GM19023 (cell line): Measurements from ENCODE around the gene HELZ.
"Not testable (repeated sequence)": the region's sequence is repeated elsewhere in the genome, so short reads cannot be mapped to it uniquely, and the experiment has no call there.

Experiments
- ATAC-seq: cut with Tn5 transposase; IDR thresholded peaks from one replicate; pipeline ENCODE4 v1.9.1; 2021; ENCODE audit warnings: mild to moderate bottlenecking, moderate library complexity; ENCODE audit not compliant: unreplicated experiment

Gene HELZ

DNA sequence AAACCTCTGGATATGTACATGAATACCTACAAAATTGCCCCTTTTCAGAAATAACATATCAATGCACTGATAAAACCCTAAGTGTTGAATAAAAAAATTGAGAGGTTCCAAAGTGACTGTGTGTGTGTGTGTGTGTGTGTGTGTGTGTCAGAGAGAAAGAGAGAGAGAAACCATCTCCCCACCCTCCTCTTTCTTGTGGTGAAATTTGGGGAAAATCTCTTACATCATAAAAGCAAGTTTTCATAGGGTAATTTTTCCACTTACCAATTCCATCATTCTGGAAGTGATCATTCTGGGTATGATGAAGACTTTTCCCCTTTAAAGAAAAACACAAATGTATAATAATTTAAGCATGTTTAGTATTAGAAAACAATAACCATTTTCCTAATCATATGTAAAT, 121.3 kb downstream of the HELZ start:
- ATAC-seq, result no peak

DNA sequence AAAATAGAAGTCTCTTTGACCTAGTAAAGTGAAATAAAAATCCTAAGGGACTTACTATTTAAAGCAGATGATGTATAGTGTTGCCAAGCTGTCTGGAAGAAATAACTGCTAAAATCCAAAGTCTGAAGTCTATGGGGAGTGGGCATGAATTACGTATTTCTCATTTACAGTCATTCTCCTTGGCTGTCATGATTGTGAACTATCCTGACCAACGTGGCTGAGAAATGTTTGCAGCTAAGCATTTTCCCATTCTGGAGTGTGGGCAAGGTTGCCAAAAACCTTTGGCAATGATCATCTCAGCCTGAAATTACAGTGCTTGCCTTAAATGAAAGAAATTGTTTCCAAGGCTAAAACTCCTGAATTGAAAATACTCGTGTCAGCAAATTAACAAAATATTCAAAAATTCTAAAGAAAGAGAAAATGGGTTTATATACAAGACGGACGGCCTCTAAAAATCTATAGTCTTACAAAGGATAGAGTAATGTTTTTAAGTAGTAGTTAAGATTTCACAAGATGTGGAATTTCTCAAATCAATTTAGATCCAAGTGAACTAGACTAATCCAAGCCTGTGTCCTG, 123.6 kb downstream of the HELZ start:
- no peak for ATAC-seq

DNA sequence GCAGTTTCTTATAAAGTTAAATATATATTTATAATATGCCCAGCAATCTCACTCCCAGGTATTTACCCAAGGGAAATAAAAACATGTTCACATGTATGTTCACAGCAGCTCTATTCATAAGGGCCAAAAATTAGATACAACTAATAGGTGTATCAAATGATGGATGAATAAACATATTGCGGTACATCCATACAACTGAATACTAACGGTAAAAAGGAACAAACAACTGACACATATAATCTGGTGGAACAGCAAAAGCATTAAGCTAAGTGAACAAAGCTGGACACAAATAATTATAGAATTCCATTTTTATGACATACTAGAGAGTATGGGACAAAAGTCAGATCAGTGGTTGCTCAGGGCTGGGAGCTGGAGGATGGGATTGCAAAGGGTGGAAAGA, 125.9 kb downstream of the HELZ start:
- no peak for ATAC-seq

DNA sequence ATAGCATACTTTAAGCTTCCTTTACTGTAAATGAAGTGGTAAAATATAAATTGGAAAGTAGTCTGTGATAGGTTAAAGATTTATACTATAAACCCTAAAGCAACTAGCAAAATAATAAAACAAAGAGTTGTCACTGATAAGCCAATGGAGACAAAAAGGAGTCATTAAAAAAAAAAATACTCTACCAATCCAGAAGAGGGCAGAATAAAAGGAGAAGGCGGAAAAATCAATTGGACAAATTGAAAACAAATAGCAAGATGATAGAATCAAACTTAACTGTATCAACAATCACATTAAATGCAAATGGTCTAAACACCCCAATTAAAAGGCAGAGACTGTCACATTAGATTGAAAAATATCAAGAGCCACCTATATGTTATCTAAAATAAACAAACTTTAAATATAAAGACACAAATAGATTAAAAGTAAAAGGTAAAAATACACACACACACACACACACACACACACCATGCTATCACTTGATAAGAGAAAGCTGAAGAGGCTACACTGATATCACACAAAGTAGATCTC, 128.9 kb downstream of the HELZ start:
- no peak for ATAC-seq

DNA sequence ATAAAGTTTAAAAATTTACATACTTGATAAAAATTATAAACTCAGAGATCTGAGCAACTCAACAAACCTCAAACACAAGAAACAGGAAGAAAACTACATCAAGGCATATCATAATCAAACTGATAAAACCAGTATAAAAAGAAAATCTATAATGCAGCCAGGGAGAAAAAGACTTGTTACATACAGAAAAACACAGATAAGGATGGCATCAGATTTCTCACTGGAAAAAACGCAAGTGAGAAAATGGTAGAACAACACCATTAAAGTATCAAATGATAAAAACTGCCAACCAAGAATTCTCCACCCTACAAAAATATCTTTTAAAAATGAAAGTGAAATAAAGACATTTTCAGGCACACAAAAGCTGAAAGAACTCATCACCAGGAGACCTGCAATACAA, 129.6 kb downstream of the HELZ start:
- ATAC-seq, result no peak

DNA sequence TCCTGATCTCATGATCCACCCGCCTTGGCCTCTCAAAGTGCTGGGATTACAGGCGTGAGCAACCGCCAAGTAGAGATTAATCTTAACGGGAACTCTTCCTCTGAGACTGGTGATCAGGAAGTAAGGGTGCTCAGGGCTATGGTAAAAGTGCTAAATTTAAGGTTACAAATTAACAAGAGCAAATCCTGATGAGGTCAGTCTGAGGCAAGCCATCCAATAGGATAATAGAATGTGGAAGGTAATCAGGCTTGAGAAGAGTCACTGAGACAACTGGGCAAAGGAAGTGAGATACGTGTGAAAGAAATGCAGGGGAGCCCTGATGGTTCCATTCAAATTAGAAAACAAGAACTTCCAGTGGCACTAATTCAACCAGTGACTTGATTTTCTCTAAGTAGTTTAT, 131.5 kb downstream of the HELZ start:
- ATAC-seq, result no peak

DNA sequence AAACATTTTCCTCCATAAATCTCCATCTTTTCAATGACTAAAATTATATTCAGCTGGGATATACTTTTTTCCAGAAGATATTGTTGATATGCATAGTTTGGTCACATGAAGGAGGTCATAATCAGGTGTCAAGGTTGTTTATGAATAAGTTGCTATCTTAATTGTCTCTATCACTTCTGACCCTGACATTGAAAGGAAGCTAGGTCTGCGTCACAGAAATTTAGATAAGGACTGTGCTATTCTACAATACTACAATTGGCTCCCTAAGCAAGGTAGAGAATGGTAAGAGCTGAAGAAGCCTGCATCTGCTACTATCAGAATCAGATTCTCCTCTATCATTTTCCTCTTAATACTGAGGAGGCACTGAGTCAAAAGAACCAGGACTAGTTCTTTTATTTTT, 133.2 kb downstream of the HELZ start:
- ATAC-seq, result no peak

DNA sequence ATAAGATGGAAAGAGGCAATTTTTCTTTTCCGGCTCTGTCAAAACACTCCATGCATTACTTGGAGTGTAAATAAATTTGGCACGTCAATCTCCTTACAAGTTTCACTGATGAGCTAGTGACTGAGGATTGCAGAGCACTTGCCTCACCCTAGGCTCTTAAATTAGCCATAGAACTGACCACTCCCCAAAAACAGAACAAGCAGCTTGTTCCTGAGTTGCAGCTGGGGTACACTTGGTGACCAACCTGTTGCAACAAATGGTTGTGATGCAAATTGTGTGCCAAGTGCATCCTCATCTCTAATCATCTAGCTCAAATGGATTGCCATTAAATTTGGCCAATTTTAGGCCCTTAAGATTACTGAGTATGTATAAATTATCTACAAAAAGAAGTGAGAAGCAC, 133.7 kb downstream of the HELZ start:
- no peak for ATAC-seq

DNA sequence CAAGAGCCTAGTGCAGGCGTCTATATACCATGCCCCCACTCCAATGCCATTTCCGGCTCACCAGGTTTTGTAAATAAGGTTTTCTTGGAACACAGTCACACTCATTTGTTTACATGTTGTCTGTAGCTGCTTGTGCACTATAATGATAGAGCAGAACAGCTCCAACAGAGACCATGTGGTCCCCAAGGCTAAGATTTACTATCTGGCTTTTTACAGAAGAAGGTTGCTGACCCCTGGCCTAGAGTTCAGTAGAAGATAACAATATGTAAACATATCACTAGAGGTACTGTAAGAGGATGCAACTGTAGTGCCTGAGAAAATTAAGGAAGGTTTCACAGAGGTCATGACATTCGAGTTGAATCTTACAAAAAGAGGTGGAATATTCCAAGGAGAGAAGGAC, 134.4 kb downstream of the HELZ start:
- ATAC-seq, result no peak

DNA sequence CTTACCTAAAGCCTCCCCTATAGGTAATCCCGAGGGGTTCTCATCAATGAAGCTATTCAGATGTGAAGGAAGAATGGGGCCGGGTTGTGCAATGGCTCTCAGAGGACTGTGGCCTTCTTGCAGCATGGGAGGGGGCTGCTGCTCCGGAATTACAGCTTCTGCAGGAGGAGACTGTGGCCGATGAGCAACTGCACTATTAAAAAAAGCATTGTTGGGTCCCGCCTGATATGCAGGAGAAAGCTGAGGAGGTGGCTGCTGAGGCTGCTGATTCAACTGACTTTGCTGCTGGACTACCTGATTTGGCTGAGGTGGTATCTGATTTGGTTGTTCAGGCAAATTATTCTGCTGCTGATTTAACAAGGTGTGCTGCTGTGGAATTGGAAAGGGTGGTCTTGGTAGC, 135.9 kb downstream of the HELZ start:
- ATAC-seq, result no peak

DNA sequence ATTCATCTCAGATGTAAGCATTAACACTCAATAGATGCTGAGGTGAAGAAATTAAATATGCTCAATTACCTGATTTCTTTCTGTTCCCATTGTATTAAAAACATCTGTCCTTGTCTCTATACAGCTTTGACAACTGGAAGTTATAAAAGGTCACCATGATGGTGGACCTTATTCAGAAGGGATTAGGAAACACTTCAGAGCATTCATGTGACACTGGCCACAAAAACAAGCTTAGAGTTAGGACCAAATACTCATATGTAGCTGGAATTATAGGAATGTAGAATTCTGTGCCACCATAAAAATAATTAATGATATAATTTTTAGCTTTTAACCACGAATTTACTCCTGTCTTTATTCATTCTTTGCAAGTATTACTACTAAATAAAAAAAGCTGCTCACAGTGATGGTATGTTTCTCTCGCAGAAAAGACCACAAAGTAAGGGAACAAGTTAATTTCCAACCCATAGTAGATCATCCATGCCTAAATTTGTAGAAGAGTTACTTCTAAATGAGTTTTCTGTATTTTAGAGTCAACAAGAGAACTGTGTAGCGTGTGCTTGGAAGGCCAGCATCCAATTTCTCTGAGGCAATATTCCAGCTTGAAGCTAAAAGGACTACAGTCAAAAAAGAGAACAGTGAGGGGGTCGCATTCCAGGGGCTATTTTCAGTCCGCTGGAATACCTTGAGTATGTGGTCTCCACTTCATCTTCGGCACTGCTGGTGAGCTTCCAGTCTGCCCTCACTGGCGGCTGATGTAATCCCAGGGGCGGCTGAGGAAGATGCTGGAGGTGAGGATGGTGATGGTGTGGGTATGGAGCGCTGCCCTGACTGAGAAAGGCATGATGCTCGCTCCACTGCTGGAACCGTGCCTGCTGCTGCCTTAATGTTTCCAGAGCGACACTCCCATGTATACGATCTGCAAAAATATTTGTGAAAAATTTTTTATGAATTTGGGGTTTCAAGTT, 136.9 kb downstream of the HELZ start:
- ATAC-seq, result no peak

DNA sequence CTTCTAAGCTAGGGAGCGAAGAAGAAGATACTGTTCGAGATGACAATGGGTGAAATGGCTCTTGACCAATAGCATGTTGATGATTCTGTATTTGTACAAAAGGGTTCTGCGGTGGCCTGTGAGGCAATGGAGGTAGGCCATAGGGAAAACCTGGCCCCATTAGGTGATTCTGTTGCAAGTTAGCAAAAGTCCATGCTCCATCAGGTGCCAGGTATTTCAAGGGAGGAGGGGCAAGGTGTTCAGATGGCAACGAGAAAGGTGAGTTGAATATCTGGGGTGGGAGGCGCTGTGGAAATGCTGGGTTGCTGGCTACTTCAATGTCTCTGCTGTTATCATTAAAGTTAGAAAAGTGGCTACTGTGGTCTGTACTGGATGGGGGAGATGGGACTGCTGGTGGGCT, 137.8 kb downstream of the HELZ start:
- no peak for ATAC-seq

DNA sequence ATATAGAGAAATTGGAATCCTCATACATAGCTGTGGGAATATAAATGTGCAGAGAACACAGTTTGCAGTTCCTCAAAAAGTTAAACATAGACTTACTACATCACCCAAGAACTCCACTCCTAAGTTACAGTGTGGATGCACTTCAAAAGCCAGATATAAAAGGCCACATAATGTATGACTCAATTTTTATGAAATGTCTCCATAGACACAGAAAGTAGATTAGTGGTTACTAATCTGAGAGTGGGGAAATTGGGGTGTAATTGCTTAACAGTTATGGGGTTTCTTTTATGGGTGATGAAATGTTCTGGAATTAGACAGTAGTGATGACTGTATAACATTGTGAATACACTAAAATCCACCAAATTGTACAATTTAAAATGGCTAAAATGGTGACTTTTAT, 139.8 kb downstream of the HELZ start:
- no peak for ATAC-seq

DNA sequence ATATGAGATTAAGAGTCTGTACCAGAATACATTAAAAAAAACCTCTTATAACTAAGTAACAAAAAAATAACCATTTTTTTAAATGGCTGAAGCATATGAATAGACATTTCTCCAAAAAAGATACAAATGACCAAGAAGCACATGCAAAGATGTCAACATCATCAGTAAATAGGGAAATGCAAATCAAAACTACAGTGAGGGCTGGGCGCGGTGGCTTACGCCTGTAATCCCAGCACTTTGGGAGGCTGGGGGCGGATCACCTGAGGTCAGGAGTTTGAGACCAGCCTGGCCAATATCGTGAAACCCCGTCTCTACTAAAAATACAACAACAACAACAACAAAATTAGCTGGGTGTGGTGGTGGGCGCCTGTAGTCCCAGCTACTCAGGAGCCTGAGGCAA, 140.4 kb downstream of the HELZ start:
- ATAC-seq, result not testable (repeated sequence)

DNA sequence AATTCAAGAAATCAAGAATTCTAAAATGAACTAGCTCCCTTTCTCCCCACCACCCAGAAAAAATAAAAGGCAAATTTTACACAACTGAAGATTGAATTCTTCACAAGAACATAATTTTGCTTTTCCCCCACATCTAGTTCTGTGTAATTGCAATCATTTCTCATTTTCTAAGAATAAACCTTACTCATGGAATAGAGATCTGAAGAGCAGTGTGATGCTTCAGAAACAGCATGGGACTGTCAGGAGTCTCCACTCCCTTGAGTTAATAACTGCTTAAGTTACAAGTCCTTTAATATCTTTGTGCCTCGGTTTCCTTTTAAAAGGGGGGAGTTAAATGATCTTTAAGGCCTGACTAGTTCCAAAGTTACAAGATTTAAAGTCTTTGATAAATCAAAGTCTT, 147.0 kb downstream of the HELZ start:
- no peak for ATAC-seq

DNA sequence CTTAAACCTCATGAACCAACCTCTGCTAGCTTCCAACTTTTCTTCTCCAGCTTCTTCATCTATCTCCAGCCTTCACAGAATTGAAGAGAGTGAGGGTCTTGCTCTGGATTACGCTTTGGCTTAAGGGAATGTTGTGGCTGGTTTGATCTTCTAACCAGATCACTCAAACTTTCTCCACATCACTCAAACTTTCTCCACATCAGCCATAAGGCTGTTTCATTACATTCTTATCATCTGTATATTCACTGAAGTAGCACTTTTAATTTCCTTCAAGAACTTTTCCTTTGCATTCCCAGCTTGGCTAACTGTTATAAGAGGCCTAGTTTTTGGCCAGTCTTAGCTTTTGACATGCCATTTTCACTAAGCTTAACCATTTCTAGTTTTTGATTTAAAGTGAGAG, 148.4 kb downstream of the HELZ start:
- no peak for ATAC-seq

DNA sequence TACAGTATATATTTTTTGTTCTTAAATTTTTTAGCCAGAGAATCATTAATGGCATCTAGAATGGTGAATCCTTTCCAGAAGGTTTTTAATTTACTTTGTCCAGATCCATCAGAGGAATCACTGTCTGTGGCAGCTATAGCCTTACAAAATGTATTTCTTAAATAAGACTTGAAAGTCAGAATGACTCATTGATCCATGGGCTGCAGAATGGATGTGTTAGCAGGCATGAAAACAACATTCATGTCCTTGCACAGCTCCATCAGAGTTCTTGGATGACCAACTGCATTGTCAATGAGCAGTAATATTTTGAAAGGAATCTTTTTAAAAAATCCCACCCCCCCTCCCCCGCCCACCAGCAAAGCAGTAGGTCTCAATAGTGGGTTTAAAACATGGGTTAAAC, 149.2 kb downstream of the HELZ start:
- ATAC-seq, result no peak

DNA sequence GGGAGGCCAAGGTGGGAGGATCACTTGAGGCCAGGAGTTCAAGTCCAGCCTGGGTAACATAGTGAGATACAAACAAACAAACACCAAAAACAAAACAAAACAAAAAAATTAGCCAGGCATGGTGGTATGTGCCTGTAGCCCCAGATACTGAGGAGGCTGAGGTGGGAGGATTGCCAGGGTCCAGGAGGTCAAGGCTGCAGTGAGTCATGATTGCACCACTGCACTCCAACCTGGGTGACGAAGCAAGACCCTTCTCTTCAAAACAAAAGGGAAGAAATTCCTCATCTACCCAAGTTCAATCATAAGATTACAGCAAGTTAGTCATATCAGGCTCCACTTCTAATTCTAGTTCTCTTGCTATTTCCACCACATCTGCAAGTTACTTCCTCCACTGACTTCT, 149.7 kb downstream of the HELZ start:
- ATAC-seq, result not testable (repeated sequence)

DNA sequence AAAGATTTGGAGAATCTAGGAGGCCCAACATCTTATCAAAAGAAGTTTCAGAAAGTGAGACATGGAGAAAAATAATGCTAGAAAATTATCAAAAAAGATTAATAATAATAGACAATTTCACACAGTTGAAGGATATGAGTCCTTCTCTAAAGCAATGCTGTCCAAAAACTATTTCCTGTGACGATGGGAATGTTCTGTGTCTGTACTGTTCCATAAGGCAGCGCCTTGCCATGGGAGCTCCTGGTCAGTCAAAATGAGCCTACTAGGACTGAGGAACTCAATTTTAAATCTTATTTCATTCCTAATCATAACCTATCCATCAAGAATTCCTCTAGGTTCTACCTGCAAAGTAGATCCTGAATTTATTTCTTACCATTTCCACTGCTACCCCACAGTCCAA, 151.6 kb downstream of the HELZ start:
- ATAC-seq, result no peak

DNA sequence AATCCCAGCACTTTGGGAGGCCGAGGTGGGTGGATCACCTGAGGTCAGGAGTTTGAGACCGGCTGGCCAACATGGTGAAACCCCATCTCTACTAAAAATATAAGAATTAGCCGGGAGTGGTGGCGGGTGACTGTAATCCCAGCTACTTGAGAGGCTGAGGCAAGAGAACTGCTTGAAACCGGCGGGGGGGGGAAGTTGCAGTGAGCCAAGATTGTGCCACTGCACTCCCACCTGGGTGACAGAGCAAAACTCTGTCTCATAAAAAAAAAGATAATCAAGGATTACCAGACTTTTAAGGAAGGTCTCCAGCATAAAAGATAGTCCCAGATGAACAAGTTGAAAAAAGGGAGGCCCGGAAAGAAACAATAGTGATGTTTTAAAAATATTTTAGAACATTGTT, 152.3 kb downstream of the HELZ start:
- ATAC-seq, result not testable (repeated sequence)

DNA sequence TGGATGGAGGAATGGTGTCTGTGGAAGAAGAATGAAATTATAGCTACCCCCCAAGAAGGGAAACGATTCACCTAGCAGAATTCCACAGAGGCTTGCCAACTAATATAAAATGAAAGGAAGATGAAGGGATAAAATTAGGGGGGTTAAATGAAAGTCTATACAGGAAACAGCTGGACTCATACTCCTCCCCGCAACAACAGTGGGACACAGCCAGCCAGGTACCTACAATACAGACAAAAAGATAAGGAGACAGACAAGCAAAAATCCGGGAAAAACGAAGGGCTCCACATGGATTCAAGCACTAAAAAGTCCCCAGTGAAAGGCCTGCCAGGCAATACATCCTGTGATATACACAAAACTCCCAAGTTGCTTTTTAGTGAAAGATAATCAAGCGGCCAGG, 152.7 kb downstream of the HELZ start:
- no peak for ATAC-seq

DNA sequence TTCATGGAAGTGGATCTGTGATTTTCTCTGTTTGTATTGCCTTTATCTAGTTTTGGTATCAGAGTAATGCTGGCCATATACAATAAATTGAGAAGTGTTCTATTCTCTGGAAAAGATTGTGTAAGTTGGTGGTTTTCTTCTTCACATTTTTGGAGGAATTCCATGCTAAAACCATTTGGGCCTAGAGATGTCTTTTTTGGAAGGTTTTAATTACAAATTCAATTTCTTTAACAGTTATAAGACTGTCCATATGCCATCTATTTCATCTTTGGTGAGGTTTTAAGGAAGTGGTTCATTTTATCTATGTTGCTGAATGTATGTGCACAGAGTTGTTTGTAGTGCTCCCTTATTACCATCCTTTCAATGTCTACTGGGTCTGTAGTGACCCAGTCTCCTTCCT, 154.7 kb downstream of the HELZ start:
- ATAC-seq, result no peak
